Endothelial cell of umbilical vein (primary cell): ENCODE data around the gene OR6C4. TPM values are rescaled to one million over a fixed set of nuclear protein-coding genes. Genes with fewer than 3 reads are reported as not detected.

Experiments
- polyA plus RNA-seq, 4 experiments: library from polyadenylated mRNA; depleted of rRNA in 3 of 4; stranded (reverse) in 3 of 4; unstranded in 1 of 4; fragments of >200 nt; gene quantifications; 2 replicates each; pipeline versions ENCODE4 v1.2.1 to v1.2.3, GENCODE V29; 2011 to 2012; ENCODE audit warnings: missing spikeins in 1 of 4
- total RNA-seq: library from RNA; stranded (reverse); gene quantifications from 2 replicates; pipeline ENCODE4 v1.2.3, GENCODE V29; 2021

The OR6C4 gene
- total and polyA plus RNA-seq, 2 donors (not counting 3 experiments of a cell fraction or from before 2014, with no cell fraction given): not detected

Other genes with a start within 250 kb of the OR6C4 start
- not detected in 2 replicates for gene OR6C1, start 235.3 kb upstream of the OR6C4 start, total RNA-seq
- gene OR6C1, start 235.3 kb upstream of the OR6C4 start, polyA plus RNA-seq: not detected in 2 replicates
- not detected in 2 replicates for gene OR6C3, start 218.9 kb upstream of the OR6C4 start, total RNA-seq
- not detected in 2 replicates for gene OR6C3, start 218.9 kb upstream of the OR6C4 start, polyA plus RNA-seq
- gene OR6C75, start 186.6 kb upstream of the OR6C4 start, total RNA-seq: not detected in 2 replicates
- gene OR6C75, start 186.6 kb upstream of the OR6C4 start, polyA plus RNA-seq: not detected in 2 replicates
- gene OR6C65, start 149.1 kb upstream of the OR6C4 start, total RNA-seq: not detected in 2 replicates
- gene OR6C65, start 149.1 kb upstream of the OR6C4 start, polyA plus RNA-seq: not detected in 2 replicates
- gene OR6C76, start 123.3 kb upstream of the OR6C4 start, total RNA-seq: not detected in 2 replicates
- not detected in 2 replicates for gene OR6C76, start 123.3 kb upstream of the OR6C4 start, polyA plus RNA-seq
- not detected in 2 replicates for gene OR6C2, start 105.5 kb upstream of the OR6C4 start, total RNA-seq
- not detected in 2 replicates for gene OR6C2, start 105.5 kb upstream of the OR6C4 start, polyA plus RNA-seq
- gene OR6C70, start 79.5 kb upstream of the OR6C4 start, total RNA-seq: not detected in 2 replicates
- gene OR6C70, start 79.5 kb upstream of the OR6C4 start, polyA plus RNA-seq: not detected in 2 replicates
- gene OR6C68, start 57.2 kb upstream of the OR6C4 start, total RNA-seq: not detected in 2 replicates
- not detected in 2 replicates for gene OR6C68, start 57.2 kb upstream of the OR6C4 start, polyA plus RNA-seq
- not detected in 2 replicates for gene OR2AP1, start 22.9 kb downstream of the OR6C4 start, total RNA-seq
- gene OR2AP1, start 22.9 kb downstream of the OR6C4 start, polyA plus RNA-seq: not detected in 2 replicates
- gene OR10P1, start 87.3 kb downstream of the OR6C4 start, total RNA-seq: not detected in 2 replicates
- not detected in 2 replicates for gene OR10P1, start 87.3 kb downstream of the OR6C4 start, polyA plus RNA-seq
- gene ITGA7, start 158.3 kb downstream of the OR6C4 start, total RNA-seq: 0.84 and 1.0 TPM in 2 replicates
- 0.41 and 0.67 TPM in 2 replicates for gene ITGA7, start 158.3 kb downstream of the OR6C4 start, polyA plus RNA-seq
- gene BLOC1S1, start 166.4 kb downstream of the OR6C4 start, total RNA-seq: 84.1 and 85.6 TPM in 2 replicates
- 192 and 197 TPM in 2 replicates for gene BLOC1S1, start 166.4 kb downstream of the OR6C4 start, polyA plus RNA-seq
- 2.7 and 6.1 TPM in 2 replicates for gene RDH5, start 170.8 kb downstream of the OR6C4 start, total RNA-seq
- 3.5 and 3.7 TPM in 2 replicates for gene RDH5, start 170.8 kb downstream of the OR6C4 start, polyA plus RNA-seq
- gene CD63, start 179.4 kb downstream of the OR6C4 start, total RNA-seq: 1,054 and 1,063 TPM in 2 replicates
- gene CD63, start 179.4 kb downstream of the OR6C4 start, polyA plus RNA-seq: 1,429 and 1,536 TPM in 2 replicates
- 18.7 and 19.8 TPM in 2 replicates for gene GDF11, start 193.5 kb downstream of the OR6C4 start, total RNA-seq
- gene GDF11, start 193.5 kb downstream of the OR6C4 start, polyA plus RNA-seq: 10.0 and 11.6 TPM in 2 replicates